Neuron (in vitro differentiated cells): ENCODE results near the gene BNC2.

Experiments
- H2AFZ ChIP-seq: one replicate; pipeline ENCODE4 v1.6.1; 2013; ENCODE audit warnings: low read depth, mild to moderate bottlenecking, inconsistent platforms, low read length, moderate library complexity
- H3K27me3 ChIP-seq: one replicate; pipeline ENCODE4 v1.6.1; 2013; ENCODE audit warnings: low read length; ENCODE audit not compliant: insufficient read depth
- H3K36me3 ChIP-seq: one replicate; pipeline ENCODE4 v1.6.1; 2013; ENCODE audit warnings: low read length; ENCODE audit not compliant: insufficient read depth
- H3K4me1 ChIP-seq: one replicate; pipeline ENCODE4 v1.6.1; 2013; ENCODE audit warnings: low read length; ENCODE audit not compliant: insufficient read depth
- H3K4me3 ChIP-seq: 2 replicates; pipeline ENCODE4 v1.5.1; 2013; ENCODE audit warnings: mild to moderate bottlenecking, low read length, moderate library complexity
- H3K9me3 ChIP-seq: one replicate; pipeline ENCODE4 v1.6.1; 2013; ENCODE audit warnings: low read length

BNC2 gene

GRCh38 chr9:16754662-16755061, 115.8 kb downstream of the BNC2 start:
- no peaks in the 10 kb centered on the region for H3K27me3 ChIP-seq
- H3K36me3 ChIP-seq, result no peaks in the 10 kb centered on the region
- no peaks in the 10 kb centered on the region for H3K4me1 ChIP-seq
- H3K4me3 ChIP-seq, result no peak overlapping the region
- H2AFZ ChIP-seq, result no peak overlapping the region
- H3K9me3 ChIP-seq, result no peaks in the 10 kb centered on the region

- H3K4me1 ChIP-seq, result no peaks in the 10 kb centered on the region
- H2AFZ ChIP-seq, result no peak overlapping the region
- no peaks in the 10 kb centered on the region for H3K36me3 ChIP-seq
- H3K4me3 ChIP-seq, result no peak overlapping the region
- H3K9me3 ChIP-seq, result no peaks in the 10 kb centered on the region
- H3K27me3 ChIP-seq, result no peaks in the 10 kb centered on the region
These were observed 117.2 kb downstream of the BNC2 start for GRCh38 chr9:16753256-16753655.

- no peaks in the 10 kb centered on the region for H3K36me3 ChIP-seq
- no peaks in the 10 kb centered on the region for H3K4me1 ChIP-seq
- no peak overlapping the region for H3K4me3 ChIP-seq
- no peak overlapping the region for H2AFZ ChIP-seq
- H3K27me3 ChIP-seq, result no peaks in the 10 kb centered on the region
- H3K9me3 ChIP-seq, result no peaks in the 10 kb centered on the region
These were observed 117.9 kb downstream of the BNC2 start for GRCh38 chr9:16752601-16753000.

GRCh38 chr9:16750553-16750952, 119.9 kb downstream of the BNC2 start:
- Histone ChIP-seq H3K36me3 (no peaks in the 10 kb centered on the region), H3K9me3 (no peaks in the 10 kb centered on the region), H3K4me1 (no peaks in the 10 kb centered on the region), H3K27me3 (no peaks in the 10 kb centered on the region), H3K4me3 (no peak overlapping the region), H2AFZ (no peak overlapping the region)

- Histone ChIP-seq H3K9me3 (no peaks in the 10 kb centered on the region), H3K4me1 (no peaks in the 10 kb centered on the region), H3K4me3 (no peak overlapping the region), H3K36me3 (no peaks in the 10 kb centered on the region), H3K27me3 (no peaks in the 10 kb centered on the region), H2AFZ (no peak overlapping the region)
These were observed 125.1 kb downstream of the BNC2 start for GRCh38 chr9:16745359-16745758.

- H3K27me3 ChIP-seq, result no peaks in the 10 kb centered on the region
- no peak overlapping the region for H3K4me3 ChIP-seq
- no peak overlapping the region for H2AFZ ChIP-seq
- H3K4me1 ChIP-seq, result no peaks in the 10 kb centered on the region
- H3K36me3 ChIP-seq, result no peaks in the 10 kb centered on the region
- no peaks in the 10 kb centered on the region for H3K9me3 ChIP-seq
These were observed 126.1 kb downstream of the BNC2 start for GRCh38 chr9:16744394-16744793.

GRCh38 chr9:16743375-16743774, 127.1 kb downstream of the BNC2 start:
- H3K4me3 ChIP-seq, result no peak overlapping the region
- no peak overlapping the region for H2AFZ ChIP-seq
- no peaks in the 10 kb centered on the region for H3K9me3 ChIP-seq
- H3K36me3 ChIP-seq, result no peaks in the 10 kb centered on the region
- H3K4me1 ChIP-seq, result no peaks in the 10 kb centered on the region
- no peaks in the 10 kb centered on the region for H3K27me3 ChIP-seq

- peaks cover 3% of the 10 kb centered on the region for H3K4me1 ChIP-seq
- no peaks in the 10 kb centered on the region for H3K36me3 ChIP-seq
- no peak overlapping the region for H2AFZ ChIP-seq
- H3K4me3 ChIP-seq, result no peak overlapping the region
- H3K27me3 ChIP-seq, result no peaks in the 10 kb centered on the region
- H3K9me3 ChIP-seq, result no peaks in the 10 kb centered on the region
These were observed 135.5 kb downstream of the BNC2 start for GRCh38 chr9:16735001-16735400.

GRCh38 chr9:16732546-16732945, 137.9 kb downstream of the BNC2 start:
- H3K36me3 ChIP-seq, result no peaks in the 10 kb centered on the region
- H2AFZ ChIP-seq, result no peak overlapping the region
- H3K4me1 ChIP-seq, result peaks cover 3% of the 10 kb centered on the region
- no peaks in the 10 kb centered on the region for H3K9me3 ChIP-seq
- peaks cover 17% of the 10 kb centered on the region for H3K27me3 ChIP-seq
- H3K4me3 ChIP-seq, result no peak overlapping the region

- no peaks in the 10 kb centered on the region for H3K36me3 ChIP-seq
- no peaks in the 10 kb centered on the region for H3K9me3 ChIP-seq
- peaks cover 7% of the 10 kb centered on the region for H3K4me1 ChIP-seq
- peaks cover 23% of the 10 kb centered on the region for H3K27me3 ChIP-seq
- no peak overlapping the region for H3K4me3 ChIP-seq
- no peak overlapping the region for H2AFZ ChIP-seq
These were observed 140.3 kb downstream of the BNC2 start for GRCh38 chr9:16730162-16730561.

GRCh38 chr9:16729651-16730050, 140.8 kb downstream of the BNC2 start:
- peaks cover 7% of the 10 kb centered on the region for H3K4me1 ChIP-seq
- H2AFZ ChIP-seq, result no peak overlapping the region
- peaks cover 23% of the 10 kb centered on the region for H3K27me3 ChIP-seq
- no peaks in the 10 kb centered on the region for H3K36me3 ChIP-seq
- no peaks in the 10 kb centered on the region for H3K9me3 ChIP-seq
- H3K4me3 ChIP-seq, result no peak overlapping the region

- H3K27me3 ChIP-seq, result peaks cover 23% of the 10 kb centered on the region
- no peak overlapping the region for H3K4me3 ChIP-seq
- H3K4me1 ChIP-seq, result peaks cover 7% of the 10 kb centered on the region
- H2AFZ ChIP-seq, result no peak overlapping the region
- no peaks in the 10 kb centered on the region for H3K9me3 ChIP-seq
- H3K36me3 ChIP-seq, result no peaks in the 10 kb centered on the region
These were observed 142.3 kb downstream of the BNC2 start for GRCh38 chr9:16728137-16728508.

- Histone ChIP-seq H3K27me3 (peaks cover 23% of the 10 kb centered on the region), H3K9me3 (no peaks in the 10 kb centered on the region), H2AFZ (peak overlapping the region; percentile 69)
These were observed 142.9 kb downstream of the BNC2 start for GRCh38 chr9:16727452-16728136.

More at GRCh38 chr9:16727452-16728136, 142.9 kb downstream of the BNC2 start:
- H3K36me3 ChIP-seq, result no peaks in the 10 kb centered on the region
- peak overlapping the region; percentile 46 for H3K4me3 ChIP-seq
- H3K4me1 ChIP-seq, result peaks cover 7% of the 10 kb centered on the region
